SK-N-SH treated with all-trans-retinoic acid at 6 μM for 48 hours (cell line): ENCODE results near the gene COL4A2.

Experiments used
- ATAC-seq: fragments of 200-7000 bp; cut with Tn5 transposase; 3 replicates; pipeline ENCODE4 v1.9.1; 2020; ENCODE audit warnings: mild to moderate bottlenecking, moderate library complexity
- ARNTL ChIP-seq: fragments of 450-650 bp; formaldehyde crosslinking; IDR thresholded peaks from 2 replicates; pipeline ENCODE4 v1.5.0; 2020; ENCODE audit warnings: low read depth, mild to moderate bottlenecking, moderate library complexity, borderline replicate concordance
- BACH2 ChIP-seq: fragments of 250-450 bp; sonication (Bioruptor Pico); IDR thresholded peaks from 2 replicates; pipeline ENCODE4 v1.9.0; 2021; ENCODE audit warnings: mild to moderate bottlenecking, borderline replicate concordance
- CSDC2 ChIP-seq: fragments of 250-450 bp; sonication (Bioruptor Pico); IDR thresholded peaks from 2 replicates; pipeline ENCODE4 v1.5.0; 2020; ENCODE audit warnings: mild to moderate bottlenecking, moderate library complexity
- CSRNP3 ChIP-seq: fragments of 250-450 bp; sonication (Bioruptor Pico); IDR thresholded peaks from 2 replicates; pipeline ENCODE4 v1.5.1; 2021; ENCODE audit warnings: mild to moderate bottlenecking, moderate library complexity
- ESRRG ChIP-seq: fragments of 250-450 bp; sonication (Bioruptor Pico); IDR thresholded peaks from 2 replicates; pipeline ENCODE4 v1.6.1; 2021; ENCODE audit warnings: mild to moderate bottlenecking
- GLIS3 ChIP-seq: fragments of 250-450 bp; sonication (Bioruptor Pico); IDR thresholded peaks from 2 replicates; pipeline ENCODE4 v1.5.0; 2020; ENCODE audit warnings: mild to moderate bottlenecking, moderate library complexity
- ISL1 ChIP-seq: fragments of 250-450 bp; sonication (Bioruptor Pico); IDR thresholded peaks from 2 replicates; pipeline ENCODE4 v2.1.2; 2022; ENCODE audit warnings: mild to moderate bottlenecking, moderate library complexity
- OSR1 ChIP-seq: fragments of 250-450 bp; sonication (Bioruptor Pico); IDR thresholded peaks from 2 replicates; pipeline ENCODE4 v1.8.0; 2022; ENCODE audit warnings: moderate library complexity, mild to moderate bottlenecking, inconsistent platforms
- PATZ1 ChIP-seq: fragments of 250-450 bp; sonication (Bioruptor Pico); IDR thresholded peaks from 2 replicates; pipeline ENCODE4 v1.8.0; 2020; ENCODE audit warnings: mild to moderate bottlenecking, moderate library complexity, borderline replicate concordance
- PPARA ChIP-seq: fragments of 250-450 bp; sonication (Bioruptor Pico); IDR thresholded peaks from 2 replicates; pipeline ENCODE4 v1.5.0; 2020; ENCODE audit warnings: mild to moderate bottlenecking, borderline replicate concordance
- RARB ChIP-seq: fragments of 250-450 bp; sonication (Bioruptor Pico); IDR thresholded peaks from 2 replicates; pipeline ENCODE4 v1.8.0; 2021; ENCODE audit warnings: mild to moderate bottlenecking, moderate library complexity
- ZC3H10 ChIP-seq: fragments of 250-450 bp; sonication (Bioruptor Pico); IDR thresholded peaks from 2 replicates; pipeline ENCODE4 v1.5.1; 2021; ENCODE audit warnings: mild to moderate bottlenecking, moderate library complexity
- ZFP30 ChIP-seq: fragments of 450-650 bp; formaldehyde crosslinking; IDR thresholded peaks from 2 replicates; pipeline ENCODE4 v1.5.0; 2022; ENCODE audit warnings: mild to moderate bottlenecking, moderate library complexity
- ZNF565 ChIP-seq: fragments of 450-650 bp; formaldehyde crosslinking; conservative IDR thresholded peaks from 2 replicates; pipeline ENCODE4 v1.5.0; 2020; ENCODE audit warnings: low read depth, mild to moderate bottlenecking, moderate library complexity
- ZNF70 ChIP-seq: fragments of 450-650 bp; formaldehyde crosslinking; IDR thresholded peaks from 2 replicates; pipeline ENCODE4 v1.5.0; 2020; ENCODE audit warnings: mild to moderate bottlenecking, moderate library complexity
- ZNF8 ChIP-seq: fragments of 450-650 bp; formaldehyde crosslinking; IDR thresholded peaks from 2 replicates; pipeline ENCODE4 v1.5.0; 2020; ENCODE audit warnings: mild to moderate bottlenecking, moderate library complexity
- TF ChIP-seq, protein P1 (sequence below): fragments of 250-450 bp; sonication (Bioruptor Pico); IDR thresholded peaks from 2 replicates; pipeline ENCODE4 v1.5.0; 2020; ENCODE audit warnings: mild to moderate bottlenecking, moderate library complexity
- TF ChIP-seq, protein P2 (sequence below): fragments of 250-450 bp; sonication (Bioruptor Pico); IDR thresholded peaks from 2 replicates; pipeline ENCODE4 v1.8.0; 2021; ENCODE audit warnings: low read depth, mild to moderate bottlenecking, moderate library complexity, borderline replicate concordance
- TF ChIP-seq, protein P3 (sequence below): fragments of 250-450 bp; sonication (Bioruptor Pico); IDR thresholded peaks from 2 replicates; pipeline ENCODE4 v1.5.1; 2020; ENCODE audit warnings: low read depth, mild to moderate bottlenecking, moderate library complexity

Gene COL4A2

DNA sequence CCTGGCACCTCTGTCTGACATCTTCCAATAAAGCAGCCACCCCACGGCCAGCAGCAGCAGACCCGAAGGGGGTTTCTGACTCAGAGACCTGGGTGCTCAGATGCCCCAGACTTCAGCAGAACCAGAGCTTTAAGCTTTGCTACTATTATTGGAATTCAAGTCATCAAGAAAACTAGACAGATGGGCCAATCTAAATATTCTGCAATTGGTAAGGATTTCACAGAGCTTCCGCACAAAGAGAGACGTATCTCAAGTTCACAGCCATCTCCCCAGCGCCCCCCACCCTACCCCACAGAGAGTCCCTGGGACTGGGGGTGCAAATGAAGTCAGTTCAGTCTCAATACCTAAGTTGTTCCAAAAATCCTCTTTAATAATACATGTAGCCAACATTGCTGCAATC is 215.6 kb downstream of the COL4A2 start (continued):
- TF ChIP-seq, protein P1, sequence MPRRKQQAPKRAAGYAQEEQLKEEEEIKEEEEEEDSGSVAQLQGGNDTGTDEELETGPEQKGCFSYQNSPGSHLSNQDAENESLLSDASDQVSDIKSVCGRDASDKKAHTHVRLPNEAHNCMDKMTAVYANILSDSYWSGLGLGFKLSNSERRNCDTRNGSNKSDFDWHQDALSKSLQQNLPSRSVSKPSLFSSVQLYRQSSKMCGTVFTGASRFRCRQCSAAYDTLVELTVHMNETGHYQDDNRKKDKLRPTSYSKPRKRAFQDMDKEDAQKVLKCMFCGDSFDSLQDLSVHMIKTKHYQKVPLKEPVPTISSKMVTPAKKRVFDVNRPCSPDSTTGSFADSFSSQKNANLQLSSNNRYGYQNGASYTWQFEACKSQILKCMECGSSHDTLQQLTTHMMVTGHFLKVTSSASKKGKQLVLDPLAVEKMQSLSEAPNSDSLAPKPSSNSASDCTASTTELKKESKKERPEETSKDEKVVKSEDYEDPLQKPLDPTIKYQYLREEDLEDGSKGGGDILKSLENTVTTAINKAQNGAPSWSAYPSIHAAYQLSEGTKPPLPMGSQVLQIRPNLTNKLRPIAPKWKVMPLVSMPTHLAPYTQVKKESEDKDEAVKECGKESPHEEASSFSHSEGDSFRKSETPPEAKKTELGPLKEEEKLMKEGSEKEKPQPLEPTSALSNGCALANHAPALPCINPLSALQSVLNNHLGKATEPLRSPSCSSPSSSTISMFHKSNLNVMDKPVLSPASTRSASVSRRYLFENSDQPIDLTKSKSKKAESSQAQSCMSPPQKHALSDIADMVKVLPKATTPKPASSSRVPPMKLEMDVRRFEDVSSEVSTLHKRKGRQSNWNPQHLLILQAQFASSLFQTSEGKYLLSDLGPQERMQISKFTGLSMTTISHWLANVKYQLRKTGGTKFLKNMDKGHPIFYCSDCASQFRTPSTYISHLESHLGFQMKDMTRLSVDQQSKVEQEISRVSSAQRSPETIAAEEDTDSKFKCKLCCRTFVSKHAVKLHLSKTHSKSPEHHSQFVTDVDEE (CRISPR knock-in tag) = no peak
- no peak for TF ChIP-seq OSR1 (CRISPR knock-in tag)
- TF ChIP-seq, all 23 proteins: peak for 0

DNA sequence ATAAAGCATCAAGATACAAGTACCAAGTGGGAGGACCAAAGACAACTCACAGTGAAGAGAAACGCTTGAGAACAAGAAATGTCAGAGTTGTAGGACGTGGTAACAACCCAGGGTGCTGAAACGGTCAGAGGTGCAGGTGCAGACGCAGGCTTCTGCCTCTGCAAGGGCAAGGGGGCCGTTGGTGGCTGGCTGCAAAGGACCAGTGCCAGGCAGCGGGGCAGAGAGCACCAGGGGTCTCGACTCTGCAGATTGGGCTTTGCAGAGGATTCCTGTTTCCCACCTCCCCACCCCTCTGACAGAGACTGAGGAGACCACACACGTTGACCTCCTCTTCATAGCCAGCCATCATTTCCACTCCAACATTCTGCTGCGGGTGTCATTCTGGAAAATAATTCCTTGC is 216.1 kb downstream of the COL4A2 start:
- TF ChIP-seq ZNF565 (CRISPR knock-in tag) (no peak), CSRNP3 (CRISPR knock-in tag) (no peak), RARB (CRISPR knock-in tag) (no peak), ZC3H10 (CRISPR knock-in tag) (no peak), ARNTL (CRISPR knock-in tag) (no peak), PATZ1 (CRISPR knock-in tag) (no peak), ZNF70 (CRISPR knock-in tag) (no peak), ZFP30 (CRISPR knock-in tag) (no peak), CSDC2 (no peak), ISL1 (CRISPR knock-in tag) (no peak), ZNF8 (CRISPR knock-in tag) (no peak), BACH2 (CRISPR knock-in tag) (no peak)
- TF ChIP-seq, protein P2, sequence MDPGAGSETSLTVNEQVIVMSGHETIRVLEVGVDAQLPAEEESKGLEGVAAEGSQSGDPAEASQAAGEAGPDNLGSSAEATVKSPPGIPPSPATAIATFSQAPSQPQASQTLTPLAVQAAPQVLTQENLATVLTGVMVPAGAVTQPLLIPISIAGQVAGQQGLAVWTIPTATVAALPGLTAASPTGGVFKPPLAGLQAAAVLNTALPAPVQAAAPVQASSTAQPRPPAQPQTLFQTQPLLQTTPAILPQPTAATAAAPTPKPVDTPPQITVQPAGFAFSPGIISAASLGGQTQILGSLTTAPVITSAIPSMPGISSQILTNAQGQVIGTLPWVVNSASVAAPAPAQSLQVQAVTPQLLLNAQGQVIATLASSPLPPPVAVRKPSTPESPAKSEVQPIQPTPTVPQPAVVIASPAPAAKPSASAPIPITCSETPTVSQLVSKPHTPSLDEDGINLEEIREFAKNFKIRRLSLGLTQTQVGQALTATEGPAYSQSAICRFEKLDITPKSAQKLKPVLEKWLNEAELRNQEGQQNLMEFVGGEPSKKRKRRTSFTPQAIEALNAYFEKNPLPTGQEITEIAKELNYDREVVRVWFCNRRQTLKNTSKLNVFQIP (CRISPR knock-in tag) = no peak
- TF ChIP-seq, protein P1 (CRISPR knock-in tag) = no peak
- ATAC-seq = no peak

GRCh38 chr13:110523838-110524540 is 216.9 kb downstream of the COL4A2 start:
- TF ChIP-seq CSDC2 (no peak), GLIS3 (CRISPR knock-in tag) (no peak), ZFP30 (CRISPR knock-in tag) (no peak), ZNF8 (CRISPR knock-in tag) (no peak), ZNF70 (CRISPR knock-in tag) (no peak), ESRRG (CRISPR knock-in tag) (no peak), BACH2 (CRISPR knock-in tag) (no peak), ARNTL (CRISPR knock-in tag) (no peak), ZNF565 (CRISPR knock-in tag) (no peak), CSRNP3 (CRISPR knock-in tag) (no peak), ZC3H10 (CRISPR knock-in tag) (no peak), ISL1 (CRISPR knock-in tag) (no peak), PPARA (CRISPR knock-in tag) (no peak), RARB (CRISPR knock-in tag) (no peak)
- TF ChIP-seq, protein P2 (CRISPR knock-in tag) = no peak
- TF ChIP-seq, protein P3, sequence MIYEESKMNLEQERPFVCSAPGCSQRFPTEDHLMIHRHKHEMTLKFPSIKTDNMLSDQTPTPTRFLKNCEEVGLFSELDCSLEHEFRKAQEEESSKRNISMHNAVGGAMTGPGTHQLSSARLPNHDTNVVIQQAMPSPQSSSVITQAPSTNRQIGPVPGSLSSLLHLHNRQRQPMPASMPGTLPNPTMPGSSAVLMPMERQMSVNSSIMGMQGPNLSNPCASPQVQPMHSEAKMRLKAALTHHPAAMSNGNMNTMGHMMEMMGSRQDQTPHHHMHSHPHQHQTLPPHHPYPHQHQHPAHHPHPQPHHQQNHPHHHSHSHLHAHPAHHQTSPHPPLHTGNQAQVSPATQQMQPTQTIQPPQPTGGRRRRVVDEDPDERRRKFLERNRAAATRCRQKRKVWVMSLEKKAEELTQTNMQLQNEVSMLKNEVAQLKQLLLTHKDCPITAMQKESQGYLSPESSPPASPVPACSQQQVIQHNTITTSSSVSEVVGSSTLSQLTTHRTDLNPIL (CRISPR knock-in tag) = no peak
- TF ChIP-seq, all 23 proteins: peak for 0
- ATAC-seq = no peak
